Medulla oblongata (tissue), 1 donor: ENCODE measurements around the gene HPS4.
"Not testable (repeated sequence)": the region's sequence is repeated elsewhere in the genome, so short reads cannot be mapped to it uniquely, and the experiment has no call there.

Experiments used
- DNase-seq: peaks from one replicate; pipeline ENCODE4 v3.0.0-alpha.2; 2015; ENCODE audit errors: extremely low spot score

HPS4 gene

GRCh38 chr22:26443901-26444690 lies 39.5 kb downstream of the HPS4 start:
- DNase-seq, result no peak

- DNase-seq, result no peak
These were observed 41.4 kb downstream of the HPS4 start for GRCh38 chr22:26442086-26442756.

GRCh38 chr22:26439559-26439958 lies 44.0 kb downstream of the HPS4 start:
- no peak for DNase-seq

- DNase-seq, result not testable (repeated sequence)
These were observed 44.8 kb downstream of the HPS4 start for GRCh38 chr22:26438776-26439175.

- no peak for DNase-seq
These were observed 45.7 kb downstream of the HPS4 start for GRCh38 chr22:26437694-26438392.

GRCh38 chr22:26436903-26437515 lies 46.6 kb downstream of the HPS4 start:
- no peak for DNase-seq

GRCh38 chr22:26435327-26436093 lies 48.1 kb downstream of the HPS4 start:
- peak; percentile 14 for DNase-seq

GRCh38 chr22:26433805-26434204 lies 49.8 kb downstream of the HPS4 start:
- DNase-seq, result no peak

- peak; percentile 16 for DNase-seq
These were observed 50.8 kb downstream of the HPS4 start for GRCh38 chr22:26432619-26433311.

GRCh38 chr22:26431261-26431995 lies 52.2 kb downstream of the HPS4 start:
- no peak for DNase-seq

- no peak for DNase-seq
These were observed 53.0 kb downstream of the HPS4 start for GRCh38 chr22:26430600-26430999.

GRCh38 chr22:26429458-26430286 lies 53.9 kb downstream of the HPS4 start:
- DNase-seq, result no peak

GRCh38 chr22:26428515-26429457 lies 54.8 kb downstream of the HPS4 start, which contains the start of gene ASPHD2:
Gene ASPHD2, plus strand, starts transcription at chr22:26429260. Its CDS starts 4,356 bp downstream, at chr22:26433616.
- DNase-seq, result peak; percentile 76

GRCh38 chr22:26426924-26427323 lies 56.7 kb downstream of the HPS4 start:
- no peak for DNase-seq

GRCh38 chr22:26418620-26419019 lies 65.0 kb downstream of the HPS4 start:
- no peak for DNase-seq

- no peak for DNase-seq
These were observed 66.2 kb downstream of the HPS4 start for GRCh38 chr22:26417406-26417805.

GRCh38 chr22:26416670-26417276 lies 66.8 kb downstream of the HPS4 start:
- no peak for DNase-seq

- DNase-seq, result no peak
These were observed 67.3 kb downstream of the HPS4 start for GRCh38 chr22:26416256-26416655.
